ENCODE measurements around the gene LINGO4. TPM values are rescaled to one million over a fixed set of nuclear protein-coding genes. Genes with fewer than 3 reads are reported as not detected.

LINGO4 gene
- total and polyA plus RNA-seq, 2 donors (not counting 1 experiment from before 2014, with no cell fraction given): not detected

DNA sequence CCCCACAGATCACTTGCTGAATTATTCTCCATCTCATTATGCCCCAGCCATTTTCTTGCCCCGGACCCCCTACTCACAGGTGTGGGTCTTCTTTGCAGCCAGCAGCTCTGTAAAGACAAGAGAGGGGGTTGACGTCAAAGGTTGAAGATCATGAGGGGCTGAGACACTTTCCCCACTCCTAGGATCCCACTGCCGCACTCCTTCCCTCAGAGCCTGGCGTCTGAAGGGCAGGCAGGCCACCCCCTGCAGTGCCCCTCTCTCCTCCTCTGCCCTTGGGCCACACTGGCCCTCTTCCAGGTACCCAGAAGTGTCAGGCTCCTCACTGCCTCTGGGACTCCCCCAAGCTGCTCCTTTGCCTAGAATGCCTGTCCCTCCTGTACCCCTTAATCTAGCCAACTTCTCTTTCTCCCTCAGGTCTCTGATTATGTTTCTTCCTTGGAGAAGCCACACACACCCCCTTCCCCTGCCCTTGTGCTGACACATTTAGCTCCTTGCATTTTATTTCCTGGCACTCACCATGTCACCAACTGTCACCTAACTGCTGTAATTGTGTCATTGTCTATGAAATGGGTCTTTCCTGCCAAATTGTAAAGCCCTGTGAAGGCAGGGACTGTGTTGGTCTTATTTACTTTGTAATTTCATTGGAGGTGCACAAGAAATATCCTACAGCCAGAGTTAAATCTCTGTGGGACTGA, 24.3 kb upstream of the LINGO4 start:
- DNase-seq (no peak), ATAC-seq (ENCODE audit: low read depth) (no peak)
- Mint-ChIP-seq H3K4me1 (peaks cover 12% of the 10 kb centered on the region), H3K27me3 (peaks cover 29% of the 10 kb centered on the region), H3K27ac (no peak overlapping the region), H3K9me3 (ENCODE audit: insufficient read depth) (no peaks in the 10 kb centered on the region), H3K4me3 (no peak overlapping the region)
- no peak overlapping the region for H3K27ac ChIP-seq (ENCODE audit: low read length in 2 of 2)
- H2AFZ ChIP-seq (ENCODE audit: insufficient read depth, low read depth, low read length, poor library complexity, severe bottlenecking): no peak overlapping the region
- H3K4me1 ChIP-seq (ENCODE audit: control insufficient read depth in 2 of 2, insufficient read depth in 2 of 2, low read length in 2 of 2): peaks cover 7 to 13% of the 10 kb centered on the region in 2 donors
- no peaks in the 10 kb centered on the region for H3K36me3 ChIP-seq (replicated peaks in 1 of 2; ENCODE audit: control extremely low read depth in 1 of 2, control insufficient read depth in 1 of 2, extremely low read depth in 1 of 2, insufficient read depth in 2 of 2, low read length in 1 of 2)
- TF ChIP-seq CTCF (IDR thresholded peaks at IDR 0.05) (no peak), EZH2 (IDR thresholded peaks at IDR 0.05; ENCODE audit: borderline replicate concordance, insufficient read depth, low read depth, low read length, poor library complexity, severe bottlenecking) (no peak)
- H3K9me3 ChIP-seq (ENCODE audit: control extremely low read depth in 1 of 3, control insufficient read depth in 2 of 3, insufficient read depth in 1 of 3, low read length in 2 of 3): no peaks in the 10 kb centered on the region
- no peaks in the 10 kb centered on the region for H4K20me1 ChIP-seq (ENCODE audit: control insufficient read depth, insufficient read depth, low read length, poor library complexity, severe bottlenecking)
- H3K4me3 ChIP-seq (ENCODE audit: control extremely low read depth in 1 of 5, extremely low read depth in 1 of 5, insufficient read depth in 1 of 5, low read depth in 2 of 5, low read length in 4 of 5): no peak overlapping the region
- no peak overlapping the region for H3K4me2 ChIP-seq (replicated peaks; ENCODE audit: low read depth, low read length, poor library complexity, severe bottlenecking)
- ChIA-PET POLR2A (no interaction called here), CTCF (no interaction called here)
- H3K9ac ChIP-seq (ENCODE audit: low read length): no peak overlapping the region
- 35% methylated on average over 2 of the region's 4 CpGs for WGBS (ENCODE audit: insufficient coverage)
- H3K27me3 ChIP-seq (replicated peaks in 1 of 4; ENCODE audit: control extremely low read depth in 1 of 4, control insufficient read depth in 3 of 4, insufficient read depth in 4 of 4, low read length in 3 of 4): peaks cover 0 to 27% (median 3%) of the 10 kb centered on the region in 4 experiments
- no peaks in the 10 kb centered on the region for H3K79me2 ChIP-seq (ENCODE audit: control insufficient read depth, insufficient read depth, low read length)
- intact Hi-C loops (cut with micrococcal nuclease): loop anchor here (10.0 kb wide), 1 partner anchor 105 kb away; the partner anchor contains the start of gene RIIAD1

GRCh38 chr1:151828921-151829320, 23.7 kb upstream of the LINGO4 start:
- no peaks in the 10 kb centered on the region for H3K9me3 ChIP-seq (ENCODE audit: control extremely low read depth in 1 of 3, control insufficient read depth in 2 of 3, insufficient read depth in 1 of 3, low read length in 2 of 3)
- no peak overlapping the region for H3K27ac ChIP-seq (ENCODE audit: low read length in 2 of 2)
- peaks cover 7 to 13% of the 10 kb centered on the region in 2 donors for H3K4me1 ChIP-seq (ENCODE audit: control insufficient read depth in 2 of 2, insufficient read depth in 2 of 2, low read length in 2 of 2)
- peak overlapping the region; percentile 22 for H2AFZ ChIP-seq (ENCODE audit: insufficient read depth, low read depth, low read length, poor library complexity, severe bottlenecking)
- no peaks in the 10 kb centered on the region for H3K9me3 Mint-ChIP-seq (ENCODE audit: insufficient read depth)
- H3K4me3 Mint-ChIP-seq: no peak overlapping the region
- H3K36me3 ChIP-seq (replicated peaks in 1 of 2; ENCODE audit: control extremely low read depth in 1 of 2, control insufficient read depth in 1 of 2, extremely low read depth in 1 of 2, insufficient read depth in 2 of 2, low read length in 1 of 2): no peaks in the 10 kb centered on the region
- peaks cover 30% of the 10 kb centered on the region for H3K27me3 Mint-ChIP-seq
- CTCF ChIA-PET: no interaction called here
- intact Hi-C loops (cut with micrococcal nuclease): no loop called here
- no peak overlapping the region for H3K9ac ChIP-seq (ENCODE audit: low read length)
- DNase-seq: no peak
- no peak overlapping the region for H3K4me3 ChIP-seq (ENCODE audit: control extremely low read depth in 1 of 5, extremely low read depth in 1 of 5, insufficient read depth in 1 of 5, low read depth in 2 of 5, low read length in 4 of 5)
- POLR2A ChIA-PET: no interaction called here
- peaks cover 0 to 27% (median 3%) of the 10 kb centered on the region in 4 experiments for H3K27me3 ChIP-seq (replicated peaks in 1 of 4; ENCODE audit: control extremely low read depth in 1 of 4, control insufficient read depth in 3 of 4, insufficient read depth in 4 of 4, low read length in 3 of 4)
- H4K20me1 ChIP-seq (ENCODE audit: control insufficient read depth, insufficient read depth, low read length, poor library complexity, severe bottlenecking): no peaks in the 10 kb centered on the region
- no peaks in the 10 kb centered on the region for H3K79me2 ChIP-seq (ENCODE audit: control insufficient read depth, insufficient read depth, low read length)
- no peak overlapping the region for H3K27ac Mint-ChIP-seq
- no peak for TF ChIP-seq CTCF (IDR thresholded peaks at IDR 0.05)
- no peak for TF ChIP-seq EZH2 (IDR thresholded peaks at IDR 0.05; ENCODE audit: borderline replicate concordance, insufficient read depth, low read depth, low read length, poor library complexity, severe bottlenecking)
- H3K4me1 Mint-ChIP-seq: peaks cover 12% of the 10 kb centered on the region
- WGBS (ENCODE audit: insufficient coverage): 3% methylated on average over 9 of the region's 12 CpGs
- no peak for ATAC-seq (ENCODE audit: low read depth)
- peak overlapping the region; percentile 38 for H3K4me2 ChIP-seq (replicated peaks; ENCODE audit: low read depth, low read length, poor library complexity, severe bottlenecking)

Measured in B cell (primary cell).